ENCODE measurements around the gene MYNN.

Gene MYNN

DNA sequence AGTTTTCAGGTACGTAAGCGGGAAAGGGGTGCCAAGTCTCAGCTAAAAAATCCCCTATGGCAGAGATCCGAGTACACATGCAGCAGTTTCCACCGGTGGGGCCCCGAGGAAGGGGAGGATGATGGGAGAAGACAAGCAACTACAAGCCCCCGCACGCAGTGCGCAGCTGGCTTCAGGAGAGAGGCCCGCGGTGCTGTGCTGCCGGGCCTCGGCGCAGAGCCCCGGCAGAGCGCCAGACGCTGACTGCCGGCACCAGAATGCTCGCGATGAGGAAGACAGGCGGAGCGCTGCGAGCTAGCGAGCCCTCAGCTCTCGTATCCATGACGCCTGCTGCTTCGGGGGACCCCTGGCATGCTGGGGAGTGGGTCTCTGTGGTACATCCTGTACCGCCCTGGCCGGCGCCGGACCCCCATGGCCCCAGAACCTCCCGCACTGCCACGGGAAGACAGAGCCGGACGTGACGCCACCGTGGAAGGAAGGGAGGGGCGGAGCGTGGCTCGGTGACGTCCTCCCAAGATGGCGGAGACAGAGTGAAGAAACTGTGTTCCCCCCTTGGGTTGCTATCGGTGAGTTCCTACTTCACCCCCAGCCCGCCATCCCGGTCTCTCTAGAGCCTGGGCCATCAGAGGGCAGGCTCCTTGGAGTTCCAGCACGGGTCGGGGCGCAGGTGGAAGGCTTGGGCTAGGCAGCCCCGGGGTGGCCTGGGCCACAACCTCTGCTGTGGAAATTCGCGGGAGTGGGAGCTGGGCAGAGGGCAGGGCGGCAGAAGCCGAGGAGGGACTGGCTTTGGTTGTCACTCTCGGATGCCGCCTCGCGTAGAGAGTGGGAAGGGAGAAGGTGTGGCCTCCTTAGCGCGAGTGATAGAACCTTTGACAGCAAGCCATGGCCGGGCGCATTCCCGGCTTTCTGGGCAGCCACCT lies at the start of gene MYNN:
Gene MYNN, plus strand, starts transcription at position 500 of the 920 bp plus-strand sequence. CDS start 900 bp downstream, outside the sequence.
- Histone ChIP-seq H3K4me1 (ENCODE audit: control insufficient read depth, insufficient read depth, low read length) (no peaks in the 10 kb centered on the region), H3K36me3 (ENCODE audit: control insufficient read depth in 2 of 2, insufficient read depth in 1 of 2, low read length in 2 of 2) (peaks cover 3 to 38% of the 10 kb centered on the region in 2 experiments), H3K4me3 (ENCODE audit: low read depth, low read length) (peak within 1 kb of the TSS; percentile 93), H3K9me3 (ENCODE audit: control insufficient read depth, insufficient read depth, low read depth, low read length) (no peaks in the 10 kb centered on the region), H3K27ac (ENCODE audit: extremely low read depth, low read depth, low read length) (peak within 1 kb of the TSS; percentile 64)
- CTCF ChIA-PET = interaction anchor here (0.6 to 0.8 kb wide), 4 partner anchors 10 to 200 kb away, joined by 3 read pairs; no protein-coding TSS in a partner anchor
- POLR2A ChIA-PET = interaction anchor here (0.8 to 2.6 kb wide), 3 partner anchors 39 to 626 kb away, joined by 3 to 6 read pairs (median 4); partner anchors contain the start of genes LRRC34, LRRIQ4 and SEC62
- no peak for TF ChIP-seq OSR2 (tag by site-specific recombination; IDR thresholded peaks at IDR 0.05)
- TF ChIP-seq GLI4 (tag by site-specific recombination; IDR thresholded peaks at IDR 0.05) = no peak
- no peak for TF ChIP-seq ZSCAN23 (tag by site-specific recombination; IDR thresholded peaks at IDR 0.05)
- TF ChIP-seq ZNF658 (tag by site-specific recombination; IDR thresholded peaks at IDR 0.05) = no peak
- no peak for TF ChIP-seq ZNF529 (tag by site-specific recombination; IDR thresholded peaks at IDR 0.05; ENCODE audit: insufficient replicate concordance)
- TF ChIP-seq, protein P1, sequence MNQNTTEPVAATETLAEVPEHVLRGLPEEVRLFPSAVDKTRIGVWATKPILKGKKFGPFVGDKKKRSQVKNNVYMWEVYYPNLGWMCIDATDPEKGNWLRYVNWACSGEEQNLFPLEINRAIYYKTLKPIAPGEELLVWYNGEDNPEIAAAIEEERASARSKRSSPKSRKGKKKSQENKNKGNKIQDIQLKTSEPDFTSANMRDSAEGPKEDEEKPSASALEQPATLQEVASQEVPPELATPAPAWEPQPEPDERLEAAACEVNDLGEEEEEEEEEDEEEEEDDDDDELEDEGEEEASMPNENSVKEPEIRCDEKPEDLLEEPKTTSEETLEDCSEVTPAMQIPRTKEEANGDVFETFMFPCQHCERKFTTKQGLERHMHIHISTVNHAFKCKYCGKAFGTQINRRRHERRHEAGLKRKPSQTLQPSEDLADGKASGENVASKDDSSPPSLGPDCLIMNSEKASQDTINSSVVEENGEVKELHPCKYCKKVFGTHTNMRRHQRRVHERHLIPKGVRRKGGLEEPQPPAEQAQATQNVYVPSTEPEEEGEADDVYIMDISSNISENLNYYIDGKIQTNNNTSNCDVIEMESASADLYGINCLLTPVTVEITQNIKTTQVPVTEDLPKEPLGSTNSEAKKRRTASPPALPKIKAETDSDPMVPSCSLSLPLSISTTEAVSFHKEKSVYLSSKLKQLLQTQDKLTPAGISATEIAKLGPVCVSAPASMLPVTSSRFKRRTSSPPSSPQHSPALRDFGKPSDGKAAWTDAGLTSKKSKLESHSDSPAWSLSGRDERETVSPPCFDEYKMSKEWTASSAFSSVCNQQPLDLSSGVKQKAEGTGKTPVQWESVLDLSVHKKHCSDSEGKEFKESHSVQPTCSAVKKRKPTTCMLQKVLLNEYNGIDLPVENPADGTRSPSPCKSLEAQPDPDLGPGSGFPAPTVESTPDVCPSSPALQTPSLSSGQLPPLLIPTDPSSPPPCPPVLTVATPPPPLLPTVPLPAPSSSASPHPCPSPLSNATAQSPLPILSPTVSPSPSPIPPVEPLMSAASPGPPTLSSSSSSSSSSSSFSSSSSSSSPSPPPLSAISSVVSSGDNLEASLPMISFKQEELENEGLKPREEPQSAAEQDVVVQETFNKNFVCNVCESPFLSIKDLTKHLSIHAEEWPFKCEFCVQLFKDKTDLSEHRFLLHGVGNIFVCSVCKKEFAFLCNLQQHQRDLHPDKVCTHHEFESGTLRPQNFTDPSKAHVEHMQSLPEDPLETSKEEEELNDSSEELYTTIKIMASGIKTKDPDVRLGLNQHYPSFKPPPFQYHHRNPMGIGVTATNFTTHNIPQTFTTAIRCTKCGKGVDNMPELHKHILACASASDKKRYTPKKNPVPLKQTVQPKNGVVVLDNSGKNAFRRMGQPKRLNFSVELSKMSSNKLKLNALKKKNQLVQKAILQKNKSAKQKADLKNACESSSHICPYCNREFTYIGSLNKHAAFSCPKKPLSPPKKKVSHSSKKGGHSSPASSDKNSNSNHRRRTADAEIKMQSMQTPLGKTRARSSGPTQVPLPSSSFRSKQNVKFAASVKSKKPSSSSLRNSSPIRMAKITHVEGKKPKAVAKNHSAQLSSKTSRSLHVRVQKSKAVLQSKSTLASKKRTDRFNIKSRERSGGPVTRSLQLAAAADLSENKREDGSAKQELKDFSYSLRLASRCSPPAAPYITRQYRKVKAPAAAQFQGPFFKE (tag by site-specific recombination; IDR thresholded peaks at IDR 0.05; ENCODE audit: borderline replicate concordance) = no peak
- TF ChIP-seq ZNF747 (tag by site-specific recombination; IDR thresholded peaks at IDR 0.05) = no peak
- no peak for TF ChIP-seq ZNF140 (tag by site-specific recombination; IDR thresholded peaks at IDR 0.05)
- no peak for TF ChIP-seq ZNF521 (tag by site-specific recombination; IDR thresholded peaks at IDR 0.05)
- no peak for TF ChIP-seq ZNF16 (tag by site-specific recombination; IDR thresholded peaks at IDR 0.05; ENCODE audit: low read depth)
- 0 out of 2 replicates have a peak, but pooled peaks have one; percentile 29 for TF ChIP-seq EGR2 (tag by site-specific recombination; IDR thresholded peaks at IDR 0.05; ENCODE audit: low read depth)
- TF ChIP-seq ZNF354C (tag by site-specific recombination; IDR thresholded peaks at IDR 0.05; ENCODE audit: borderline replicate concordance, low read depth) = no peak
- TF ChIP-seq ZNF837 (tag by site-specific recombination; IDR thresholded peaks at IDR 0.05) = no peak
- peak; percentile 89 for TF ChIP-seq GLIS1 (tag by site-specific recombination; IDR thresholded peaks at IDR 0.05)
- peak; percentile 94 for TF ChIP-seq ZBTB7A (tag by site-specific recombination; IDR thresholded peaks at IDR 0.05; ENCODE audit: low read depth)
- TF ChIP-seq, protein P2, sequence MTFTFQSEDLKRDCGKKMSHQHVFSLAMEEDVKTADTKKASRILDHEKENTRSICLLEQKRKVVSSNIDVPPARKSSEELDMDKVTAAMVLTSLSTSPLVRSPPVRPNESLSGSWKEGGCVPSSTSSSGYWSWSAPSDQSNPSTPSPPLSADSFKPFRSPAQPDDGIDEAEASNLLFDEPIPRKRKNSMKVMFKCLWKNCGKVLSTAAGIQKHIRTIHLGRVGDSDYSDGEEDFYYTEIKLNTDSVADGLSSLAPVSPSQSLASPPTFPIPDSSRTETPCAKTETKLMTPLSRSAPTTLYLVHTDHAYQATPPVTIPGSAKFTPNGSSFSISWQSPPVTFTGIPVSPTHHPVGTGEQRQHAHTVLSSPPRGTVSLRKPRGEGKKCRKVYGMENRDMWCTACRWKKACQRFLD (tag by site-specific recombination; IDR thresholded peaks at IDR 0.05) = no peak
- no peak for TF ChIP-seq ZNF621 (tag by site-specific recombination; IDR thresholded peaks at IDR 0.05)
- TF ChIP-seq ZSCAN5A (tag by site-specific recombination; IDR thresholded peaks at IDR 0.05) = 0 out of 2 replicates have a peak, but pooled peaks have one; percentile 57
- no peak for TF ChIP-seq ZNF449 (tag by site-specific recombination; IDR thresholded peaks at IDR 0.05)
- TF ChIP-seq ZNF488 (tag by site-specific recombination; IDR thresholded peaks at IDR 0.05) = no peak
- peak; percentile 98 for TF ChIP-seq ZNF629 (tag by site-specific recombination; IDR thresholded peaks at IDR 0.05)
- TF ChIP-seq BCL11A (tag by site-specific recombination; IDR thresholded peaks at IDR 0.05; ENCODE audit: low read depth) = no peak
- no peak for TF ChIP-seq ZNF514 (tag by site-specific recombination; IDR thresholded peaks at IDR 0.05)
- TF ChIP-seq ZNF776 (tag by site-specific recombination; IDR thresholded peaks at IDR 0.05; ENCODE audit: borderline replicate concordance) = no peak
- no peak for TF ChIP-seq HOXA7 (CRISPR knock-in tag; IDR thresholded peaks at IDR 0.05; ENCODE audit: borderline replicate concordance)
- no peak for TF ChIP-seq ZNF146 (tag by site-specific recombination; IDR thresholded peaks at IDR 0.05)
- TF ChIP-seq FEZF1 (tag by site-specific recombination; IDR thresholded peaks at IDR 0.05) = no peak
